ENCODE data around the gene HES1.
"Not testable (repeated sequence)": the region's sequence is repeated elsewhere in the genome, so short reads cannot be mapped to it uniquely, and the experiment has no call there.

GRCh38 chr3:194090178-194090555 is 45.8 kb upstream of the HES1 start:
- TF ChIP-seq CTCF (IDR thresholded peaks at IDR 0.05; ENCODE audit: low read depth, low read length); EZH2phosphoT487 (IDR thresholded peaks at IDR 0.05; ENCODE audit: low read depth): not testable (repeated sequence)

Measured in OCI-LY3 (cell line).